HepG2 (cell line): ENCODE measurements around the gene MYO6.

Experiments used
- MXI1 ChIP-seq: IDR thresholded peaks from 3 replicates; pipeline ENCODE4 v1.6.1; 2012; ENCODE audit warnings: low read depth, low read length, inconsistent platforms, borderline replicate concordance
- TF ChIP-seq, protein P1 (sequence below), 2 experiments: sonication (generic) in 1 of 2; formaldehyde crosslinking in 1 of 2; IDR thresholded peaks; 2 replicates each; pipeline versions ENCODE4 v1.4.0 to v1.6.1; 2018 to 2020; ENCODE audit warnings: missing genetic modification reagents in 2 of 2, borderline replicate concordance in 1 of 2, low read depth in 1 of 2, mild to moderate bottlenecking in 1 of 2, missing biosample characterization in 1 of 2

DNA sequence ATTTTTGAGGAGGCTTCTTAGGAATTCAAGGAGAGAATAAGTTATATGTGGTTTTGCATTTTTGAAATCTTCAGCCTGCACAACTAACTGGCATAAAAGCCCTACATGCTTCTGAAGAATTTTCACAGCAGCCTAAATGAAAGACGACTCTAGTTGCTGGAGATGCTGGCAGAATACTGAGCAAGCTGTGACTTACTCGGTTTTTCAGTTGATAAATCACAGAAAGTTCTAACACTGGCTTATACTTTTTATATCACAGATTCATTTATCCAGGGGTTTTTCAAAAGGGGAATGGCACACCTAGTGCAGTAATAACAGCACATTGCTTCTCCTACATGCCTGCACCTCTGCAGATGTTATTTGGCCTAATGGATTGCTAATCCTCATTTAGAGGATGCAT lies 188.8 kb downstream of the MYO6 start:
- TF ChIP-seq MXI1: no peak
- TF ChIP-seq, protein P1, sequence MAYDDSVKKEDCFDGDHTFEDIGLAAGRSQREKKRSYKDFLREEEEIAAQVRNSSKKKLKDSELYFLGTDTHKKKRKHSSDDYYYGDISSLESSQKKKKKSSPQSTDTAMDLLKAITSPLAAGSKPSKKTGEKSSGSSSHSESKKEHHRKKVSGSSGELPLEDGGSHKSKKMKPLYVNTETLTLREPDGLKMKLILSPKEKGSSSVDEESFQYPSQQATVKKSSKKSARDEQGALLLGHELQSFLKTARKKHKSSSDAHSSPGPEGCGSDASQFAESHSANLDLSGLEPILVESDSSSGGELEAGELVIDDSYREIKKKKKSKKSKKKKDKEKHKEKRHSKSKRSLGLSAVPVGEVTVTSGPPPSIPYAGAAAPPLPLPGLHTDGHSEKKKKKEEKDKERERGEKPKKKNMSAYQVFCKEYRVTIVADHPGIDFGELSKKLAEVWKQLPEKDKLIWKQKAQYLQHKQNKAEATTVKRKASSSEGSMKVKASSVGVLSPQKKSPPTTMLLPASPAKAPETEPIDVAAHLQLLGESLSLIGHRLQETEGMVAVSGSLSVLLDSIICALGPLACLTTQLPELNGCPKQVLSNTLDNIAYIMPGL (CRISPR knock-in tag; IDR thresholded peaks at IDR 0.05; ENCODE audit: borderline replicate concordance in 1 of 2, low read depth in 1 of 2): no peak
